ENCODE measurements around the gene INSYN2A.

Gene INSYN2A

DNA sequence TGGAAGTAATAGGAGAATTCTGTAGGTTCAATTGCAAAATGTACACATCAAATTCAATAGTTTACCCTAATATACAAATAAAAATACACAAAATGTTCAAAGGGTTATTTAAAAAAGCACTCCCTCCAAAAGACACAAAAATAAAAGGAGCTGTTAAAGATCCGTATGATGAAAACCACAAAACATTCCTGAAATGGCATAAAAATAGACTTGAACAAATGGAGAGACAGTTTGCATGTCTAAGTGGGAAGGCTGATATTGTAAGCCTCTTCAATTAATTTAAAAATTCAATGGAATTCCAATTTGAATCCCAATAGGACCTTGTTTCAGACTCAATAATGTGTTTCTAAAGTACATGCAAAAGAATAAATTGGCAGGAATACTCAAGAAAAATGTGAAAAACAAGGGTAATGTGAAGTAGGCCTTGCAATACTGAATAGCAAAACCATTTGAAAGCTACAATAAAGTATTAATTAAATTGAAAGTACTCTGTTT lies 38.0 kb upstream of the INSYN2A start:
- no peak for DNase-seq (ENCODE audit: low read depth, low spot score)
- ChIA-PET CTCF (interaction anchor here (1.8 kb wide), 1 partner anchor 9 kb away, joined by 8 read pairs; no protein-coding TSS in a partner anchor), POLR2A (no interaction called here)
- TF ChIP-seq, protein P1, sequence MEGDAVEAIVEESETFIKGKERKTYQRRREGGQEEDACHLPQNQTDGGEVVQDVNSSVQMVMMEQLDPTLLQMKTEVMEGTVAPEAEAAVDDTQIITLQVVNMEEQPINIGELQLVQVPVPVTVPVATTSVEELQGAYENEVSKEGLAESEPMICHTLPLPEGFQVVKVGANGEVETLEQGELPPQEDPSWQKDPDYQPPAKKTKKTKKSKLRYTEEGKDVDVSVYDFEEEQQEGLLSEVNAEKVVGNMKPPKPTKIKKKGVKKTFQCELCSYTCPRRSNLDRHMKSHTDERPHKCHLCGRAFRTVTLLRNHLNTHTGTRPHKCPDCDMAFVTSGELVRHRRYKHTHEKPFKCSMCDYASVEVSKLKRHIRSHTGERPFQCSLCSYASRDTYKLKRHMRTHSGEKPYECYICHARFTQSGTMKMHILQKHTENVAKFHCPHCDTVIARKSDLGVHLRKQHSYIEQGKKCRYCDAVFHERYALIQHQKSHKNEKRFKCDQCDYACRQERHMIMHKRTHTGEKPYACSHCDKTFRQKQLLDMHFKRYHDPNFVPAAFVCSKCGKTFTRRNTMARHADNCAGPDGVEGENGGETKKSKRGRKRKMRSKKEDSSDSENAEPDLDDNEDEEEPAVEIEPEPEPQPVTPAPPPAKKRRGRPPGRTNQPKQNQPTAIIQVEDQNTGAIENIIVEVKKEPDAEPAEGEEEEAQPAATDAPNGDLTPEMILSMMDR (IDR thresholded peaks at IDR 0.05; ENCODE audit: insufficient read depth, low read length, missing control alignments) = no peak
- H3K4me3 ChIP-seq (ENCODE audit: low read depth, low read length) = no peak overlapping the region

DNA sequence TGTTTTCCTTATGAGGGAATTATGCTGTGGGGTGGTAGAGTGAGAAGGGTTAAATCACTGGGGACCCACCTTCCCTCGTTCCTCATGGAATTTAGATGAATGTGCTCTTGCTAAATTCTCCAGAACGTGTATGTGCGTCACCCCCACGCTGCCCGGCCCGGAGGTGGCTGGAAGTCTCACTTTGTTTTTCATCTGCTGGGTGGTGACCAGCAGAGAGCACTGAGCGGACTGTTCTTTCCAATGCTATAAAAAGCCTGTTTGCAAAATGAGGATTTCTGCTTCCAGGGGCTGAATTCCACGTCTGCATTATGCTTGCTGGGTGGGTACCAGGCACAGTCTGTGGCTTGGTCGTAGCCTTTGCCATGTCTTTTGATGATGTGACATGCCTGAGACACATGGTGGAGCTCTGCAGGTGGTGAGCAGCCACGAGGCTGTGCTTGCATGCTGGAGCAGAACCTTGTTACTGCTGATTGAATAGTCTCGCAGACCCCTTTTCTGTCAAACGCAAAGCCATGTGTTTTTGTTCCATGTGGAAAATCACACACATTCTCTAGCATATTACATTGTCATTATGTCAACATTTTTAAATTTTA lies 31.9 kb upstream of the INSYN2A start:
- ChIA-PET POLR2A (interaction anchor here (0.6 kb wide), 1 partner anchor 1214 kb away, joined by 3 read pairs; no protein-coding TSS in a partner anchor), CTCF (no interaction called here)
- DNase-seq (ENCODE audit: low read depth, low spot score) = no peak

DNA sequence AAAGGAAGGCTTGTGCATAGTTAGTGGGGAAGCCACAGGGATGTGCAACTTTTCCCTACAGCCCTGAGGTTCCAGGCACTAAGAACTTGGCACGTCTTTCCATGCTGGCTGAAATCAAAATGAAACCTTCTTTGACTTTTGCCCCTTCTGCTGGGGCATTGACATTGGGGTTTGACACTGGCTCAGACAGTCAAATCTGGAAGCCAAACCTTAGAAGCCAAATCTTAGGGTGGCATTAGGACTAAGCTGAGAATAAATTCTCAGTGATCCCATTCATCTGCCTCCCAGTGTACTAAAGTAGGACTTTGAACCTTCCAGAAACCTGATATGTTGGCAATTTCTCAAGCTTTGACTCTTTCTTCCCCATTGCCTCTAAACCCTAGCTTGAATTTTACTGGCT lies 31.3 kb upstream of the INSYN2A start:
- ChIA-PET POLR2A (no interaction called here), CTCF (no interaction called here)
- TF ChIP-seq, protein P1 (IDR thresholded peaks at IDR 0.05; ENCODE audit: insufficient read depth, low read length, missing control alignments) = no peak
- DNase-seq (ENCODE audit: low read depth, low spot score) = no peak
- H3K4me3 ChIP-seq (ENCODE audit: low read depth, low read length) = no peak overlapping the region

More for the DNA sequence above, 31.9 kb upstream of the INSYN2A start:
- TF ChIP-seq, protein P1 (IDR thresholded peaks at IDR 0.05; ENCODE audit: insufficient read depth, low read length, missing control alignments) = no peak
- H3K4me3 ChIP-seq (ENCODE audit: low read depth, low read length) = no peak overlapping the region

- ChIA-PET CTCF (interaction anchor here (1.0 kb wide), 1 partner anchor 30 kb away, joined by 3 read pairs; no protein-coding TSS in a partner anchor), POLR2A (no interaction called here)
- DNase-seq (ENCODE audit: low read depth, low spot score) = no peak
- no peak overlapping the region for H3K4me3 ChIP-seq (ENCODE audit: low read depth, low read length)
- TF ChIP-seq, protein P1 (IDR thresholded peaks at IDR 0.05; ENCODE audit: insufficient read depth, low read length, missing control alignments) = no peak
Observed at GRCh38 chr10:127227027-127227426, 30.6 kb upstream of the INSYN2A start.

GRCh38 chr10:127221281-127221680 lies 24.9 kb upstream of the INSYN2A start:
- CTCF ChIA-PET = interaction anchor here (0.5 to 1.2 kb wide), 2 partner anchors 19 to 22 kb away, joined by 3 read pairs; no protein-coding TSS in a partner anchor

DNA sequence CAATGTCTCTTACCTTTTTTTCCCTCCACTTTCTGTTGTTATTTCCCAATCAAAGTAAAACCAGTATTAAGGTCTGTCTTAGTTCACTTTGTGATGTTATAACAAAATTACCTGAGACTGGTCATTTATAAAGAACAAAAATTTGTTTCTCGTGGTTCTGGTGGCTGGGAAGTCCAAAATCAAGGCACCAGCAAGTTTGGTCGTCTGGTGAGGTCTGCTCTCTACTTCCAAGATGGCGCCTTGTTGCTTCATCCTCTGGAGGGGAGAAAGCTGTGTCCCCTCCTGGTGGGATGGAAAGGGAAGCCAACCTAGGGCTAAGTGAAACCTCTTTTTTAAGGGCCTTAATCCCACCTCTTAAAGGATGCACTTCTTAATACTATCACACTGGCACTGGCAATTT lies 22.3 kb upstream of the INSYN2A start:
- no peak overlapping the region for H3K4me3 ChIP-seq (ENCODE audit: low read depth, low read length)
- no peak for DNase-seq (ENCODE audit: low read depth, low spot score)
- TF ChIP-seq, protein P1 (IDR thresholded peaks at IDR 0.05; ENCODE audit: insufficient read depth, low read length, missing control alignments) = no peak
- CTCF ChIA-PET = no interaction called here
- POLR2A ChIA-PET = no interaction called here

More at GRCh38 chr10:127221281-127221680, 24.9 kb upstream of the INSYN2A start:
- POLR2A ChIA-PET = no interaction called here
- TF ChIP-seq, protein P1 (IDR thresholded peaks at IDR 0.05; ENCODE audit: insufficient read depth, low read length, missing control alignments) = no peak
- H3K4me3 ChIP-seq (ENCODE audit: low read depth, low read length) = no peak overlapping the region
- no peak for DNase-seq (ENCODE audit: low read depth, low spot score)
